ENCODE data around the gene TSEN34. TPM values are rescaled to one million over a fixed set of nuclear protein-coding genes. Genes with fewer than 3 reads are reported as not detected.
"Not testable (repeated sequence)": the region's sequence is repeated elsewhere in the genome, so short reads cannot be mapped to it uniquely, and the experiment has no call there.

Gene TSEN34
- total RNA-seq, 1 donor from 2014 or later = 34.2 TPM

DNA sequence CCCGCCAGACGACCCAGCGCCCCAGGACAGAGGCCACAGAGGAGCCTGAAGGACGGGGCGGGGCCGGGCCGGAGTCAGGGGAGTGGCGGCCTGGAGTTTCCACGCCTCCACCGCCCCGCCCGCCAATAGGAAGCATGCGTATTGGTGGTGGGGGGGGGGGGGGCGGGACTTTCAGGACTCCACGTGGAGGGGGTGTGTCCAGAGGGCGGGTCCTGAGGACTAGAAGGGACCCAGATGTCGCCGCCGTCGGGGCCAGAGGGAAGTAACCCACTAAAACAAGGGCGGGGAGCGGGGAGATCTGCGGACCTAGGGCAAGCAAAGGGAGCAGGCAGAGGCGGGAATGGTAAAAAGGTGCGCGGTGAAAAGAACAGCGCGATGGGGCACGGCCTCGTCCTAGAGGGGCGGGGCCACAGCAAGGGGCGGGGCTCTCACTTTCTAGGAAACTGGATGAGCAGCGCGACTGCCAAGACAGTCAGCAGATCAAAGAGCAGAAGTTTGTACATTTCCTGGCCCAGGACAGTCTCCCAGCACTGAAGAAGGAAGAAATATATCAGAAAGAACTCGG is 28.8 kb upstream of the TSEN34 start:
- DNase-seq = peak; percentile 50

DNA sequence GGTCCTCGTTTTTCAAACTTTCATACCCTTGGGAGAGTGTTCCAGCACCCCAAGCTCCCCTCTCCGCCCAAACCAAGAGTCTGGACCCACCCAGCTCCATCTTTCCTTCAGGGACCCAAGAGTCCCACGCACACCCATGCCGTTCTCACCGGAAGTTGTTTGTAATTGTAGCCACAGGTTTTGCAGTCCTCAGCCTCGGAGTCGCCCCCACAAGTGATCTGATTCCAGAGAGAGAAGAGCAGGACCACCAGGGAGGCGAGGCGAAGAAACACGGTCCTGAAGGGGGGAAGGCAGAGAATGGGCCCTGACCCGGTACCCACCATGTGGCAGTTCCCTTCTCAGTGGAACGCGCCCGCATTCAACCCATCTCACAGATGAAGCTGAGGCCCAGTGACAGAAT is 28.2 kb upstream of the TSEN34 start:
- DNase-seq = no peak

DNA sequence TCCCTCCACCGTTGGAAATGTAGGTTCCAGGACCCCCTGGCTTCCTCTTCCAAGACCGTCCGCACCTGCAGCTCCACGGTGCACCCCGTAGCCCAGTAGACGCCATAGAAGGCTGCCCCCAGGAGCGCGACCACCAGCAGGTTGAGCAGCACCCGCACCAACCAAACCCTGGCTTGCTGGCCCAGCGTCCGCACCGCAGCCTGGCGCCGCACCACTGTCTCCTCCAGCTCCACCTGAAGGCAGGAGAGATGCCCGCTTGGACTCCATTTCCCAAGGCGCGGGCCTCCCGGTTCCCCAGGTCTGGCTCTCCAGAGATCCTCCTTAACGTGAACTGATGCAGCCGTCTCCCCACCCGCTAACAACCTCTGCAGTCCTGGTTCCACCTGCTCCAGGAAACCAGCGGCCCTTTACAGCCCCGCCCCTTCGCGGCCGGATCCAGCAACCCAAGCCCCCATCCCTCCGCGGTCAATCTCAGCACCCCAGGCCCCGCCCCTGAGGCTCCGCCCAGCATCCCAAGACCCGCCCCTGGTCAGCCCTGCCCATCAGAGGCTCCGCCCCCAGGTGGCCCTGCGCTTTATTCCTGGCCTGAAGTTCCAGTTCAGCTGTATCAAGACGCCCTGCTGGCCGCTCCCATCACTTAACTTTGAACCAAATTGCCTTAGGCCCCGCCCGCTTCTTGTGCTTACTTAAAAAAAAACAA is 26.6 kb upstream of the TSEN34 start:
- DNase-seq = no peak

DNA sequence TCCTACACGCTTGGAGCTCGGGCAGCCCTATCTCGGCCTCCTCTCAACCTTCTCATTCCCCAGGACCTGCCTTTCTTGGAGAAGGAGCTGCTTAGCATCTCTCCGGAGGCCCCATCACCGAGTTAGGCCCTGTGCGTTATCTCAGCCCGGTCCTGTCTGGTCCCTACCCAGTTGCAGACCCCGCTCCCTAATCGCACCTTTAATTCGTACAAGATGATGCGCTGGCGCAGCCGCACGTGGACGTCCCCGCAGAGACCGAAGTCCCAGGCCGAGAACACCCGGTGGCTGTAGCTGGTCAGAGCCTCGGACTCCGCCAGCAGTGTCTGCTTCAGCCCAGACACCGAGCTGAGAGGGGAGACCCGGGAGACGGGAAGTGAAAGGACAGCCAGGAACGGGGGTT is 25.9 kb upstream of the TSEN34 start:
- no peak for DNase-seq

DNA sequence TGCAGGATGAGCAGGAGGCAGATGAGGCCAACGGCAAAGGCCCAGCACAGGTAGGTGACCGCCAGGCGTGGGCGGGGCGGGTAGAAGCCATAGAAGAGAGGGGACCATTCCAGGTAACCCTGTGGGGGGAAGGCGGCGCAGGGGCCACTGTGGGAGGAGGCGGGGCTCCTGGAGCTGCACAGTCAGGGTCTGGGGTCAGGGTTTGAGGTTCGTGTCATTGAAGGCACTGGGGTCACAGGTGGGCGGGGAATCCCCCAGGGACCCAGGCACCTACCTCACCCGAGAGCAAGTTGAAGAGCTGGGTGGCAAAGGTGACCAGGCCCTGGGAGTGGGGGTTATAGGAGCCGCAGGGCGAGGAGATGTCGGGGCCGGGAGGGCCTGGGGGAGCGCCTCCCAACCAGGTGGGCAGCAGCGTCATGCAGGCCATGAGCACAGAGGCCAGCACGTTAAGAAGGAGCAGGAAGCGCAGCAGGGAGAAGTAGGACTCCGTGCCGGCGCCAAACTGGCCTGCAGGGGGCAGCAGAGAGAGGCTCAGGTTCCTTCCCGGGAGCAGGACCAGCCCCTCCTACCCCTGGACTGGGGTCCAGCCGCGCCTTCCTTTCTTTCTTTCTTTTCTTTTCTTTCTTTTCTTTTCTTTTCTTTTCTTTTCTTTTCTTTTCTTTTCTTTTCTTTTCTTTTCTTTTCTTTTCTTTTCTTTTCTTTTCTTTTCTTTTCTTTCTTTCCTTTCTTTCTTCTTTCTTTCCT is 22.8 kb upstream of the TSEN34 start:
- peak; percentile 74 for DNase-seq

DNA sequence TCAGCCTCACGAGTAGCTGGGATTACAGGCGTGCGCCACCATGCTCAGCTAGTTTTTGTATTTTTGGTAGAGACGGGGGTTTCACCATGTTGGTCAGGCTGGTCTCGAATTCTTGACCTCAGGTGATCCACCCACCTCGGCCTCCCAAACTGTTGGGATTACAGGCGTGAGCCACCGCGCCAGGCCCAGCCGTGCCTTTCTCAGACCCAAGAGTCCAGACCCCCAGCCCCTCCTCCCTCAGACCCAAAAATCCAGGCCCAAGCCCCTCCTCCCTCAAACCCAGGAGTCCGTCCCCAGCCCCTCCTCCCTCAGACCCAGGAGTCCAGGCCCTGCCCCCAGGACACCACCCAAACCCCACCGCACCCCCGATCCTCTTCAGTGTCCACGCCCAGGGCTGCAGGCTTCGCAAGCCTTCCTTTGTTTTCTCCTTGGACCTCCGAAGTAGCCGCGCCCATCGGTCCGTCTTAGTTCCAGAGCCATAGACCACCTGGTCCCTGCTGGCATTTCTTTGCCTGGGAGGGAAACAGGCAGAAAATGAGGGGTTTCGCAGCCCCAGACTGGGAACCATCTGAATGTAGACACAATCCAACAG is 21.9 kb upstream of the TSEN34 start:
- no peak for DNase-seq

DNA sequence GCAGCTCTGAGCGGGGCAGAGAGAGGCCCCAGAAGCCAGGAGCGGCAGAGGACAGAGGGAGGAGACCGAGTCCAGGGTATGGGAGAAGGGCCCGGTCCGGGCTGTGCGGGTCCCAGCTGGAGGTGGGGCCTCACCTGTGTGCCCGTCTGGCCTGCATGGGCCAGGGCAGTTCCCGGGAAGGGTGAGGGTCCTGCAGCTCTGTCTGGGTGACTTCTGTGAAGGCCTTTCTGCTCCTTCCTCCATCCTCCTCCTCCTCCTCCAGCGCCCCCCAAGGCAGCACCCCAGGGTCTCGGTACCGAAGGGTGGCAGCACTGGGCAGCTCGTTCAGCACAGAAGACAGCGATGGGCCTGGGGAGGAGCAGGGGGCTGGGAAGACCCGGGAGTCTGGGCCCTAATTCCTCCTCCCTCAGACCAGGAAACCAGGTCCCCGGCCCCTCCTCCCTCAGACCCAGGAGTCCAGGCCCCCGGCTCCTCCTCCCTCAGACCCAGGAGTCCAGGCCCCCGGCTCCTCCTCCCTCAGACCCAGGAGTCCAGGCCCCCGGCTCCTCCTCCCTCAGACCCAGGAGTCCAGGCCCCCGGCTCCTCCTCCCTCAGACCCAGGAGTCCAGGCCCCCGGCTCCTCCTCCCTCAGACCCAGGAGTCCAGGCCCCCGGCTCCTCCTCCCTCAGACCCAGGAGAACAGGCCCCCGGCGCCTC is 19.2 kb upstream of the TSEN34 start:
- DNase-seq = not testable (repeated sequence)

DNA sequence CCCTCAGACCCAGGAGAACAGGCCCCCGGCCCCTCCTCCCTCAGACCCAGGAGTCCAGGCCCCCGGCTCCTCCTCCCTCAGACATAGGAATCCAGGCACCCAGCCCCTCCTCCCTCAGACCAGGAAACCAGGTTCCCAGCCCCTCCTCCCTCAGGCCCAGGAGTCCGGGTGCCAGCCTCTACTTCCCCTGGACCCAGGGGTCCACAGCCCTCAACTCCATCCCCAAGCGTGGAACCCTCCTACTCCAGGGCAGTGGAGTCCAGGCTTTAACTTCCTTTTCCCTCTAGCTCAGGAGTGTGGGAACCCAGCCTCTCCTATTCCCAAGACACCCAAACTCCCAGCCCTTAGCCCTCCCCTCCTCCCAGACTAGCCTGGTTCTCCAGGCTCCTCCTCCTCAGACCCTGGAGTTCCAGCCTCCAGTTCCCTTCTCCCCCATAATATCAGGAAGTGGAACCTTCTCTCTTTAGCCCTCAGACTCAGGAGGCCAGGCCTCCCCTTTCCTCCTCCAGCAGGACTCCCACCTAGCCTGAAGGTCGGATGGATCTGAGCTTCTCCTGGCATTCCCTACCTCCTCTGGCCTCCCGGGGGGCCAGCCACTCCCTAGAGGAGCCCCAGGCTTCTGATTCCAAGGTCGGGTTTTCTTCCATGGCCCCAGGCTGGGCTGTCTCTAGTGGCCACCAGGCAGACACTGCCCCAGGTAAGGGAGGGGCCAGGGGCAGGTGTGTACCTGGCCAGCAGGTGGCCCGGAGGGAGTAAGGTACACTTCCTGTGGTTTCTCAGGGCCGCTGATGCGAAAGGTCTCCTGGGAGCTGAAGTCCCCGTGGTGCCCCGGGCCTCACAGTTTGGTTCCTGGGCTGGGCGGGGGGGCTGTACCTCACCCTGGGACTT is 18.4 kb upstream of the TSEN34 start, which contains the start of gene TMC4:
Gene TMC4, minus strand, starts transcription at position 690 of the 888 bp plus-strand sequence. Its CDS starts 43 bp downstream, at position 647.
- DNase-seq = no peak

DNA sequence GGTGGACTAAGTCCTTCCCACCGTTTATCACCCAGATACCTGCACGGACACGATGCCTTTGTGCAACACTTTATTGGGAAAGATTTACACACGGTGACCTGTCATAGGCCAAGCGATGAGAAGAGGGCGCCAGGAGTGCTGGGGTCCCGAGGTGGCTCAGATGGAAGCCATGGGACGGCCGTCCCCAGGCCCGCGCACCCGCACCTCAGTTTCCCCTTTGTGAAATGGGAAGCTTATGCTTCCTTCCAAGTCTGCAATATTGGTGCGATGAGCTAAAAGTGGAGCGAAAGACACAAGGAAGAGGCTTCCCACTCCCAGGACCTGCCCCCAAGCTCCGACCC is 17.8 kb upstream of the TSEN34 start:
- no peak for DNase-seq

DNA sequence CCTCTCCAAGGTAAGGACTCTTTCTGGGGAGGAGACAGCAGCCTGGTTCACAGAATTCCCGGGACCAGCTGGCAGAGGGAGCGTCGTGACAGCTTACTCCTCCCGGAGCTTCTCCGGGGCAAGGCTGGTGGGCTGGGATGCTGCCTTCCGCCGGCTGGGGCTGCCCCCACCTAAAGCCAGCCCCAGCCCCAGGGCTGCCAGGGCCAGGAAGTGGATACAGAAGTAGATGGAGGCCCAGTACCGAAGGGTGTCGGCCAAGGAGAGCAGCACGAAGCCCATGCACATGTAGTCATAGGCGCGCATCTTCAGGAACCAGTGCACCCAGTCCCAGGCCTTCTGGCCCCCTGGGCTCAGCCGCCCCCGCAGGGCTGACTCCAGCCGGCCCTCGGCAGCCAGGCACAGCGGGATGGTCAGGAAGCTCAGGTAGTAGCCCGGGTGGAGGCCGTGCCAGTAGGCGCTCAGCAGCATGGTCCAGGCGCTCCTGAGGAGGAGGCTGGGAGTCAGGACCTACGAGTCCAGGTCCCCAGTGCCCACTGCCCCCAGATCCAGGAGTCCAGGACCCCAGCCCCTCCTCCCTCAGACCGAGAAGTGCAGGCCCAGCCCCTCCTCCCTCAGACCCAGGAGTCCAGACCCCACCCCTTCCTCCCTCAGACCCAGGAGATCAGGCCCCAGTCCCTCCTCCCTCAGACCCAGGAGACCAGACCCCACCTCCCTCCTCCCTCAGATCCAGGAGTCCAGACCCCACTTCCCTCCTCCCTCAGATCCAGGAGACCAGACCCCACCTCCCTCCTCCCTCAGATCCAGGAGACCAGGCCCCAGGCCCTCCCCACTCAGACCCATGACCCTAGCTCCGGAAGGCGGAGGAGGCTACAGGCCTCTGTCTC is 16.9 kb upstream of the TSEN34 start:
- no peak for DNase-seq

DNA sequence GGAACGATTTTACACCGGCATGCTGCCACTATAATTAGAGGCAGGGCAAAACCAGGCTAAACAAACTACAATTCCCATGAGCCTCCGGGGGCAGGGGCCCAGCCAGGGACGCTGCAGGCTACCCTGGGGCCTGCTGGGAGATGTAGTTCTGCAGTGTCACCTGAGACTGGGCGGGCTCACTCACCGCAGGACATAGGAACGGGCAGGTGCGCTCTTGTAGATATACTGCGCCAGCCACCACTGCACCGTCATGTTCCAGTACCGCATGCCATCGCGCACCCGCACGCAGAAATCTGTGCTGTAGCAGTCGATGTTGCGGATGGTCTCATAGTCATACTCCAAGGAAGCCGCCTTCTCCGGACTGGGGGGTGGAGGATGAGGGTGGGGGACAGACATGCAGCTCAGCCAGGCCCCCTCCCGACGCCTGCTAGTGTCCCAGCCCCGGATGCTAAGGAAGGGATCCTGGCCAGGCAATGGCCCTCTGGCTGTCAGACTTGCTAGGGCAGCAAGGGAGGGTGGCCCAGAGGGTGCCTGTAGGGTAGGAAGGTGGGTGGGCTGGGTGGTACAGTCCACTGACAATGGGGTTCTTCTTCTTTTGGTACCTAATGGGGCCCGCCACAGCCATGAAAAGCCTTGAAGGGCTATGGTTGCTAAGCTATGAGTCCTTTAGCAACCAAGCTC is 12.4 kb upstream of the TSEN34 start:
- no peak for DNase-seq

DNA sequence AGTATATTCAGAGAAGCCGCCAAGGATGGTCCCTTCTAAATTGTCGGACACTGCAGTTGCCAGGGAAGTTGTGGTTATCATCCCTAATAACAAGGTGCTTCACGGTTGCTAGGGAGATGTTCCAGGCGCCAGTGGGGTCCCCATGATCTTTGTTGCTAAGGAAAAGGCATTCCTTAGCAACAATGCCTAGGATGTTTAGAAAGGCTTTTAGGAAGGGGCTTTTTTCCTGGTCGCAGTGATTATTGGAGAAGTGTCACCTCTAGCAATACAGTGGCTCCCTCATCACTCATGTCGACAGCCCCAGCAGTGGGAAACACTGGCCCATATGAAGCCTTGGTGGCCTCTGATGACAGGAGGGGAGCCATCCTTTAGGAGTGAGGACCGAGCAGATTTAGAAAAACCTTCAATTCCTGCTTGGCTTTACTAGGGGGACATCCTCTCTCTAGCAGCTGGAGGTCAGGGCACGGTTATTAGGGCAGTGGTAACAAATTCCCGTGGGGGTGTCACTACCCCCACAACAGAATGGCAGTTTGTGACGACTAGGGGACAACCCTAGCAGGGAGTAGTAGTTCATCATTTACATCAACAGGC is 11.8 kb upstream of the TSEN34 start:
- no peak for DNase-seq

DNA sequence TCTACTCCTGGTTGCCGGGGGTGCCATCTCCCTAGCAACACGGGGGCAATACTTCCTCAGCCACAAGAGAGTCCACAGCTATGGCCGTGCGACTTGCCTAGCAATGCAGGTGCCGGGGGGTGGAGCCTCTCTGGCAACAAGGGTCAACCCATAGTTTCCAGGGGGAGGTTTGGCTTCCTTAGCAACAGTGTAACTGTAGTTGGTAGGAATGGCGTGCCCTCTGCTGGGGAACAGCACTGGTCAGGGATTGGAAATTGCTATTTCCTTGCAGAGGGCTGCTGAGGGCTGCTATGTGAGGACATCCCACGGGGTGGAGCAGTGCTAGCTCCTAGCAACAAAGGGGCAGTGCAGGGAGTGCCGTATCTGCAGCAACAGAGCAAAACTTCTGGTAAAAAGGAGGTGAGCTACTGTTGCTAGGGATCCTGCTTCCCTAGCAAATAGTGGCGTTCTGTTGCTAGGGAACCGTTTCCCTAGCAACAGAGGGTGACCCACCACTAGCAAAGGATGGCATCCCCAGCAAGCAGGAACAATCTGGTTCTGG is 11.1 kb upstream of the TSEN34 start:
- DNase-seq = peak; percentile 22

DNA sequence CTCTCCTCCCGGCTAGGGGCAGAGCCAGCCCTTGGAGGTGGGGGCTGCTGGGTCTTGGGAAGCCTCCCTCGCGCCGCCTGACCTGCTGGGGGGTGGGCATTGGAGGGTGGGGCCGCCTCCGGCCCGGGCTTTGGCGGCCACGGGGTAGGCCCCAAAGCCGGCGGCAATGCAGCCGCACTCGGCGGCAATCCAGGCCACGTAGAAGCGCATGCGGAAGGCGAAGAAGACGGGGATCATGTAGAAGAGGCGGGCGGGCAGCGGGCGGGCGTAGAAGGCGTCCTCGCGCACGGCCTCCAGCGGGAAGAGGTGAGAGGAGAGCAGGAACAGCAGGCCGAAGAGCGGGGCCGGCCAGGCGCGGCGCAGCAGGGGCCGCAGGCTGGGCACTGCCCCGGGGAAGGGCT is 10.4 kb upstream of the TSEN34 start:
- no peak for DNase-seq

DNA sequence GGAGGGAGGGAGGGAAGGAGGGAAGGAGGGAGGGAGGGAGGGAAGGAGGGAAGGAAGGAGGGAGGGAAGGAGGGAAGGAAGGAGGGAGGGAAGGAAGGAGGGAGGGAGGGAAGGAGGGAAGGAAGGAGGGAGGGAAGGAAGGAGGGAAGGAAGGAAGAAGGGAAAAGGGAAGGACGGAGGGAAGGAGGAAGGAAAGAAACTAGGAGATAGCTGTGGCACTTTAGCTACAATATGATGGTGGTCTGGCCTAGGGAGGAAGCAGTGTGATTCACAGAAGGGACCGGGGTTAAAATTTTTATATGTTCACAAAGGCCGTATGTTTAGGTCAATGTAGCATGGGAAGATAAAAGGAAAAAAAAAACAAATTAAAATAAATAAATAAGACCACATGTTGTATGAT is 9.2 kb upstream of the TSEN34 start:
- DNase-seq = not testable (repeated sequence)

DNA sequence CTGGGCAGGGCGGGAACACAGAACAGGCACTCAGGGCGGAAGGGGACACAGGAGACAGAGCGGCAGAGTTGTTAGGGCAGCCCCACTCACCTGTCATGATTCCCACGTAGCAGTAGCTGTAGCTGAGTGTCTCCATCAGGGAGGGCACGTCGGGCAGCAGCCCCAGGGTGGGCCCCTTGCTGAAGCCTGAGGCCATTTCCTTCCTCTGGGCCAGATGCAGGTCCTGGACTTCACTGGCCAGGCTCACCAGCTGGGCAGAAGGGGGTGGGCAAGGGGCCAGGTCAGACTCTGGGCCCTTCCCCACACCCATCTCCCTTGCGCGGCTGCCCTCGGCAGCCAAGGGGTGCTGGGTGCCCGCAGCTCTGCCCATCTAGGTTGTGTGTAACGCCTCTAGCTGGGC is 7.7 kb upstream of the TSEN34 start:
- no peak for DNase-seq

DNA sequence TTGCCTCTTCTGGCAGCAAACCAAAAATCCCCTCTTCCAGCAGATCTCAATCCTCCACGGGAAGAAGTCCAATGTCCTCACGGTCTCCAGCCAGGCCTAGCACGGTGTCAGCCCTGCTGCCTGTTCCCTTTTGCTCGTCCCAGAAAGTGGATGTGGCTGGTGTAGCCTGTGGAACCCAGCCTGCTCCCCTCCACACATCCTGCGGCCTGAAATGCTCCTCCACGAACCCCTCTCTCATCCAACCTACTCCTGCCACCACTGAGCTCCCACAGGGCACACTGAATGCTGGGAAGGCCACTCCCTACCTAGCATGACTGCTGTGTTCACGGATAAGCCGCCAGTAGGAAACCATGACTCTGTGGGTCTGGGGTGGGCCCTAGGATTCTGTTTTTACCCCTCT is 4.8 kb upstream of the TSEN34 start:
- no peak for DNase-seq

DNA sequence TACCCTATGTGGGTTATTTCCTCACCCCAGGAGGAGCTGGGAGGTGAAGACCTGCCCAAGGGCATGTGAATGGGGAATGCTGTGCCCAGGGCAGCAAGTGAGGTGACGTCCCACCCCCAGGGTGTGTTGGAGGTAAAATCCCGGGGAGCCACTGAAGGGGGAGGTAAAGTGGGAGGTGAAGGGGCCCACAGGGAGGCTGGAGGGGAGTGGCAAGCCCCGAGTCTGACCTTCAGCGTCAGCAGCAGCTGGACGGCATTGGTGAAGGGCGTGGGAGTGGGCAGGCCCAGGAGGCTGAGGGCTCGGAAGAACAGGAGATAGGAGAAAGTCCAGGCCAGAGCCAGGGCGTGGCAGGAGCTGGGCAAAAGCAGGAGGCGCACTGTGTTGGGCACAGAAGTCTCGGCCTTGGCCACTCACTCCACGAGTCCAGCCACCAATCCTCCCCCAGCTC is 4.2 kb upstream of the TSEN34 start:
- no peak for DNase-seq

DNA sequence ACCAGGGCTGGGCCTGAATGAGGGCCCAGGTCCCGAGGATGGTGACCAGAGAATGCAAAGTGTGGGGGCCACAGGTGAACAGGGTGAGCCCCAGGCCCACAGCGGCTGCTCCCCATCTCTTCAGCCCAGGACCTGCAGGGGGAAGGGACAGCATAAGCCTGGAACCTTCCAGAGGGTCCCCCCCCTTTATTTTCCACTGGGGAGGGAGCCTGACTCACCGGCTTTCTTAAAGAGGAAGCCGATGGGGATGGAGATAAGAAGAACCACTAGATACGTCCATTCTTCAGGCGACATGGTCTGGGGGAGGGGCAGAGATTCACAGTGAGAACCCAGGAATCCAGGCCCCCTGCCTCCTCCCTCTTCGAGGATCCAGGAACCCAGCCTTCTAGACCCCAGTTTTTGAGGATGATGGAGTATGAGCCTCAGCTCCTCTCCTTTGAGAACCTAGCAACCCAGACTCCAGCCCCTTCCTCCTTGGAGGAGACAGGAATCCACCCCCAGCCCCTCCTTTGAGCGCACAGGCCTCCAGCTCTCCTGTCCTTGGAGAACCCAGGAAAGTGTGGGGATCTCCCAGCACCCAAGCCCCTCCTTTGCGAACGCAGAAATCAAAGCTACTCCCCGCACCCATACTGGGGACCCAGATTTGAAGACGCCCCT is 2.8 kb upstream of the TSEN34 start:
- DNase-seq = no peak
